Measurements from ENCODE around the gene UBASH3A.

Gene UBASH3A

GRCh38 chr21:42387843-42388340 lies 15.8 kb upstream of the UBASH3A start:
- no peaks in the 10 kb centered on the region for H3K79me2 ChIP-seq (ENCODE audit: control insufficient read depth, insufficient read depth, low read length, poor library complexity)
- no peak overlapping the region for H3K4me2 ChIP-seq (ENCODE audit: low read length)
- no peak overlapping the region for H3K9ac ChIP-seq (ENCODE audit: low read length)
- H2BK5ac ChIP-seq (ENCODE audit: low read depth, low read length, poor library complexity): no peak overlapping the region
- H3K36me3 ChIP-seq (ENCODE audit: control insufficient read depth in 1 of 2, insufficient read depth in 2 of 2, low read length in 2 of 2): no peaks in the 10 kb centered on the region
- H4K12ac ChIP-seq (ENCODE audit: low read depth, low read length): no peak overlapping the region
- no peak for DNase-seq
- no peak overlapping the region for H4K91ac ChIP-seq (ENCODE audit: low read depth, low read length)
- no peak overlapping the region for H3K14ac ChIP-seq (ENCODE audit: low read length)
- H3K79me1 ChIP-seq (ENCODE audit: low read length): no peaks in the 10 kb centered on the region
- no peaks in the 10 kb centered on the region for H3K27me3 ChIP-seq (ENCODE audit: insufficient read depth, low read length)
- no peak overlapping the region for H2AK5ac ChIP-seq (ENCODE audit: low read length)
- H3K23ac ChIP-seq (ENCODE audit: low read length): no peak overlapping the region
- no peak overlapping the region for H2BK12ac ChIP-seq (ENCODE audit: low read length)
- no CpG with 5 or more reads among the region's 6 CpGs for WGBS (ENCODE audit: extremely low coverage, insufficient coverage, insufficient read length)
- H3K4ac ChIP-seq (ENCODE audit: low read depth, low read length): no peak overlapping the region
- H3K27ac ChIP-seq (ENCODE audit: low read depth, low read length): no peak overlapping the region
- no peak overlapping the region for H3K4me3 ChIP-seq (ENCODE audit: low read depth, low read length)
- no peak overlapping the region for H3K18ac ChIP-seq (ENCODE audit: low read length)
- H2BK120ac ChIP-seq (ENCODE audit: insufficient read depth, low read length, poor library complexity): no peak overlapping the region
- H4K8ac ChIP-seq (ENCODE audit: low read depth, low read length): no peak overlapping the region
- H2AFZ ChIP-seq (ENCODE audit: insufficient read depth, low read length, poor library complexity): no peak overlapping the region
- peaks cover 0 to 4% of the 10 kb centered on the region in 2 experiments for H3K4me1 ChIP-seq (ENCODE audit: control insufficient read depth in 1 of 2, insufficient read depth in 2 of 2, low read length in 2 of 2)
- H3K9me3 ChIP-seq (ENCODE audit: insufficient read depth, low read depth, low read length): peaks cover 5% of the 10 kb centered on the region

GRCh38 chr21:42388740-42389448 lies 14.8 kb upstream of the UBASH3A start:
- no peaks in the 10 kb centered on the region for H3K79me2 ChIP-seq (ENCODE audit: control insufficient read depth, insufficient read depth, low read length, poor library complexity)
- peaks cover 2% of the 10 kb centered on the region for H3K9me3 ChIP-seq (ENCODE audit: insufficient read depth, low read depth, low read length)
- no peak overlapping the region for H4K91ac ChIP-seq (ENCODE audit: low read depth, low read length)
- no peak overlapping the region for H3K14ac ChIP-seq (ENCODE audit: low read length)
- H2BK5ac ChIP-seq (ENCODE audit: low read depth, low read length, poor library complexity): no peak overlapping the region
- H3K27ac ChIP-seq (ENCODE audit: low read depth, low read length): no peak overlapping the region
- H3K9ac ChIP-seq (ENCODE audit: low read length): no peak overlapping the region
- H4K8ac ChIP-seq (ENCODE audit: low read depth, low read length): no peak overlapping the region
- no peak overlapping the region for H2AFZ ChIP-seq (ENCODE audit: insufficient read depth, low read length, poor library complexity)
- H2BK120ac ChIP-seq (ENCODE audit: insufficient read depth, low read length, poor library complexity): no peak overlapping the region
- peaks cover 0 to 4% of the 10 kb centered on the region in 2 experiments for H3K4me1 ChIP-seq (ENCODE audit: control insufficient read depth in 1 of 2, insufficient read depth in 2 of 2, low read length in 2 of 2)
- H3K27me3 ChIP-seq (ENCODE audit: insufficient read depth, low read length): no peaks in the 10 kb centered on the region
- no CpG with 5 or more reads among the region's 20 CpGs for WGBS (ENCODE audit: extremely low coverage, insufficient coverage, insufficient read length)
- no peaks in the 10 kb centered on the region for H3K36me3 ChIP-seq (ENCODE audit: control insufficient read depth in 1 of 2, insufficient read depth in 2 of 2, low read length in 2 of 2)
- H3K23ac ChIP-seq (ENCODE audit: low read length): no peak overlapping the region
- no peak overlapping the region for H2AK5ac ChIP-seq (ENCODE audit: low read length)
- H2BK12ac ChIP-seq (ENCODE audit: low read length): no peak overlapping the region
- H3K4me2 ChIP-seq (ENCODE audit: low read length): no peak overlapping the region
- no peak for DNase-seq
- no peak overlapping the region for H3K18ac ChIP-seq (ENCODE audit: low read length)
- H3K79me1 ChIP-seq (ENCODE audit: low read length): no peaks in the 10 kb centered on the region
- no peak overlapping the region for H4K12ac ChIP-seq (ENCODE audit: low read depth, low read length)
- no peak overlapping the region for H3K4me3 ChIP-seq (ENCODE audit: low read depth, low read length)
- no peak overlapping the region for H3K4ac ChIP-seq (ENCODE audit: low read depth, low read length)

GRCh38 chr21:42389449-42389835 lies 14.3 kb upstream of the UBASH3A start:
- no peak overlapping the region for H2BK12ac ChIP-seq (ENCODE audit: low read length)
- H2AK5ac ChIP-seq (ENCODE audit: low read length): no peak overlapping the region
- H2BK5ac ChIP-seq (ENCODE audit: low read depth, low read length, poor library complexity): no peak overlapping the region
- no peak overlapping the region for H3K4ac ChIP-seq (ENCODE audit: low read depth, low read length)
- H3K27ac ChIP-seq (ENCODE audit: low read depth, low read length): no peak overlapping the region
- no peak overlapping the region for H3K14ac ChIP-seq (ENCODE audit: low read length)
- H3K27me3 ChIP-seq (ENCODE audit: insufficient read depth, low read length): no peaks in the 10 kb centered on the region
- no peak overlapping the region for H3K4me2 ChIP-seq (ENCODE audit: low read length)
- no CpG with 5 or more reads among the region's 6 CpGs for WGBS (ENCODE audit: extremely low coverage, insufficient coverage, insufficient read length)
- no peak overlapping the region for H4K8ac ChIP-seq (ENCODE audit: low read depth, low read length)
- H3K4me3 ChIP-seq (ENCODE audit: low read depth, low read length): no peak overlapping the region
- peaks cover 2% of the 10 kb centered on the region for H3K9me3 ChIP-seq (ENCODE audit: insufficient read depth, low read depth, low read length)
- no peak for DNase-seq
- H2BK120ac ChIP-seq (ENCODE audit: insufficient read depth, low read length, poor library complexity): no peak overlapping the region
- H3K4me1 ChIP-seq (ENCODE audit: control insufficient read depth in 1 of 2, insufficient read depth in 2 of 2, low read length in 2 of 2): peaks cover 0 to 4% of the 10 kb centered on the region in 2 experiments
- H3K23ac ChIP-seq (ENCODE audit: low read length): no peak overlapping the region
- no peak overlapping the region for H3K18ac ChIP-seq (ENCODE audit: low read length)
- no peaks in the 10 kb centered on the region for H3K36me3 ChIP-seq (ENCODE audit: control insufficient read depth in 1 of 2, insufficient read depth in 2 of 2, low read length in 2 of 2)
- no peak overlapping the region for H3K9ac ChIP-seq (ENCODE audit: low read length)
- H3K79me2 ChIP-seq (ENCODE audit: control insufficient read depth, insufficient read depth, low read length, poor library complexity): no peaks in the 10 kb centered on the region
- H4K12ac ChIP-seq (ENCODE audit: low read depth, low read length): no peak overlapping the region
- H4K91ac ChIP-seq (ENCODE audit: low read depth, low read length): no peak overlapping the region
- no peak overlapping the region for H2AFZ ChIP-seq (ENCODE audit: insufficient read depth, low read length, poor library complexity)
- no peaks in the 10 kb centered on the region for H3K79me1 ChIP-seq (ENCODE audit: low read length)

GRCh38 chr21:42390193-42390592 lies 13.5 kb upstream of the UBASH3A start:
- Histone ChIP-seq H3K18ac (ENCODE audit: low read length) (no peak overlapping the region), H2BK12ac (ENCODE audit: low read length) (no peak overlapping the region), H4K91ac (ENCODE audit: low read depth, low read length) (no peak overlapping the region), H2AK5ac (ENCODE audit: low read length) (no peak overlapping the region), H3K14ac (ENCODE audit: low read length) (no peak overlapping the region), H3K79me1 (ENCODE audit: low read length) (no peaks in the 10 kb centered on the region), H3K4me3 (ENCODE audit: low read depth, low read length) (no peak overlapping the region), H3K4me2 (ENCODE audit: low read length) (no peak overlapping the region), H3K9ac (ENCODE audit: low read length) (no peak overlapping the region), H4K8ac (ENCODE audit: low read depth, low read length) (no peak overlapping the region), H3K27ac (ENCODE audit: low read depth, low read length) (no peak overlapping the region), H3K4ac (ENCODE audit: low read depth, low read length) (no peak overlapping the region), H3K36me3 (ENCODE audit: control insufficient read depth in 1 of 2, insufficient read depth in 2 of 2, low read length in 2 of 2) (no peaks in the 10 kb centered on the region), H3K4me1 (ENCODE audit: control insufficient read depth in 1 of 2, insufficient read depth in 2 of 2, low read length in 2 of 2) (peaks cover 0 to 4% of the 10 kb centered on the region in 2 experiments), H3K23ac (ENCODE audit: low read length) (no peak overlapping the region), H3K27me3 (ENCODE audit: insufficient read depth, low read length) (no peaks in the 10 kb centered on the region), H2AFZ (ENCODE audit: insufficient read depth, low read length, poor library complexity) (no peak overlapping the region), H3K9me3 (ENCODE audit: insufficient read depth, low read depth, low read length) (peaks cover 2% of the 10 kb centered on the region), H3K79me2 (ENCODE audit: control insufficient read depth, insufficient read depth, low read length, poor library complexity) (no peaks in the 10 kb centered on the region), H4K12ac (ENCODE audit: low read depth, low read length) (no peak overlapping the region), H2BK120ac (ENCODE audit: insufficient read depth, low read length, poor library complexity) (no peak overlapping the region), H2BK5ac (ENCODE audit: low read depth, low read length, poor library complexity) (no peak overlapping the region)
- DNase-seq: no peak
- no CpG with 5 or more reads among the region's 5 CpGs for WGBS (ENCODE audit: extremely low coverage, insufficient coverage, insufficient read length)
